GM12878 (cell line): ENCODE results near the gene DCAF5. TPM values are rescaled to one million over a fixed set of nuclear protein-coding genes. Genes with fewer than 3 reads are reported as not detected.
"Not testable (repeated sequence)": the region's sequence is repeated elsewhere in the genome, so short reads cannot be mapped to it uniquely, and the experiment has no call there.

ENCODE experiments used
- ATAC-seq: fragments of 200-7000 bp; cut with Tn5 transposase; 3 replicates; pipeline ENCODE4 v1.9.1; 2020; ENCODE audit warnings: mild to moderate bottlenecking, moderate library complexity
- BruUV-seq: library from RNA; stranded (reverse); fragments of 400-500 nt; replicated peaks from 2 replicates; lab custom pipeline; 2021; lab: Mats Ljungman, UMichigan
- CTCF ChIA-PET: fragments of 300-600 bp; sonication (Branson Sonifier 250); formaldehyde crosslinking; extraction: SDS; loops from one replicate; lab custom pipeline; 2021; ENCODE audit warnings: inconsistent platforms; lab: Yijun Ruan, JAX
- POLR2A ChIA-PET: fragments of 350-600 bp; formaldehyde crosslinking; extraction: SDS; loops from one replicate; lab custom pipeline; 2021; ENCODE audit warnings: inconsistent platforms; lab: Charles Lee
- RAD21 ChIA-PET: fragments of 300-600 bp; sonication (Branson Sonifier 250); formaldehyde crosslinking; loops from one replicate; lab custom pipeline; 2023; ENCODE audit warnings: antibody characterized with exemption; ENCODE audit not compliant: unreplicated experiment; lab: Charles Lee
- SMC1A ChIA-PET: fragments of 300-600 bp; sonication (Branson Sonifier 250); formaldehyde crosslinking; loops from one replicate; lab custom pipeline; 2023; ENCODE audit not compliant: unreplicated experiment, uncharacterized antibody; lab: Charles Lee
- DNase-seq: peaks from one replicate; pipeline ENCODE4 v3.0.0-alpha.2; 2011; ENCODE audit warnings: low read depth, low spot score
- FAIRE-seq: peaks from 3 replicates; lab custom pipeline; 2011; peaks lifted over from hg19 to GRCh38; lab: Jason Lieb, UNC
- H2AFZ ChIP-seq: 2 replicates; pipeline ENCODE4 v1.6.0; 2011; ENCODE audit warnings: low read depth, low read length, control low read depth; ENCODE audit not compliant: control insufficient read depth
- H3K27ac ChIP-seq: 2 replicates; pipeline ENCODE4 v1.5.1; 2011; ENCODE audit warnings: control low read depth; ENCODE audit not compliant: control insufficient read depth, insufficient read depth
- H3K27me3 ChIP-seq, 2 experiments: replicated peaks in 1 of 2; 2 replicates each; pipeline versions ENCODE4 v1.6.0 to v1.6.1; 2011; ENCODE audit warnings: low read length in 1 of 2; ENCODE audit not compliant: control insufficient read depth in 2 of 2, insufficient read depth in 2 of 2
- H3K36me3 ChIP-seq, 2 experiments: 2 replicates each; pipeline ENCODE4 v1.5.1; 2011; ENCODE audit warnings: low read length in 1 of 2; ENCODE audit not compliant: control insufficient read depth in 2 of 2, insufficient read depth in 2 of 2
- H3K4me1 ChIP-seq: 2 replicates; pipeline ENCODE4 v1.6.1; 2011; ENCODE audit warnings: mild to moderate bottlenecking, low read length, moderate library complexity, mixed read lengths; ENCODE audit not compliant: control insufficient read depth, insufficient read depth
- H3K4me2 ChIP-seq: 2 replicates; pipeline ENCODE4 v1.6.0; 2011; ENCODE audit warnings: control low read depth; ENCODE audit not compliant: control insufficient read depth, insufficient read depth
- H3K4me3 ChIP-seq: fragments of 200-600 bp; sonication (generic); 2 replicates; pipeline ENCODE4 v1.5.1; 2016
- H3K79me2 ChIP-seq: 2 replicates; pipeline ENCODE4 v1.6.0; 2011; ENCODE audit warnings: low read length; ENCODE audit not compliant: control insufficient read depth, insufficient read depth
- H3K9ac ChIP-seq: 2 replicates; pipeline ENCODE4 v1.8.0; 2011; ENCODE audit warnings: low read length, control low read depth, mixed read lengths; ENCODE audit not compliant: control insufficient read depth, insufficient read depth
- H3K9me3 ChIP-seq: replicated peaks from 3 replicates; pipeline ENCODE4 v1.5.1; 2011; ENCODE audit warnings: mild to moderate bottlenecking, low read length; ENCODE audit not compliant: control insufficient read depth, insufficient read depth
- H4K20me1 ChIP-seq: 2 replicates; pipeline ENCODE4 v1.6.0; 2011; ENCODE audit not compliant: control insufficient read depth, insufficient read depth
- IRF4 ChIP-seq: IDR thresholded peaks from 2 replicates; pipeline ENCODE4 v1.6.1; 2011; ENCODE audit warnings: low read depth, low read length
- TCF12 ChIP-seq: IDR thresholded peaks from 2 replicates; pipeline ENCODE4 v1.6.1; 2011; ENCODE audit warnings: low read depth, mild to moderate bottlenecking, low read length
- TCF3 ChIP-seq: IDR thresholded peaks from 2 replicates; pipeline ENCODE4 v1.6.1; 2012; ENCODE audit warnings: low read depth, mild to moderate bottlenecking, low read length, borderline replicate concordance; ENCODE audit not compliant: insufficient read depth
- ZNF217 ChIP-seq: fragments of 450-650 bp; IDR thresholded peaks from 2 replicates; pipeline ENCODE4 v1.6.1; 2017; ENCODE audit warnings: antibody characterized with exemption, mild to moderate bottlenecking
- WGBS: methylation state at CpG from one replicate; pipeline ENCODE4 v1.1.6; 2016; ENCODE audit warnings: low lambda C conversion rate; ENCODE audit not compliant: insufficient replicate concordance, insufficient coverage; ENCODE audit errors: missing lambda C conversion rate; 5-methylcytosine and 5-hydroxymethylcytosine counted together
- in situ Hi-C: fragments of 300-500 bp; cut with MboI; formaldehyde crosslinking; loops from 9 replicates; pipeline ENCODE4 v1.14.3; 2018; ENCODE audit warnings: mixed read lengths
- intact Hi-C: fragments of 100-400 bp; cut with micrococcal nuclease; formaldehyde crosslinking; loops from one replicate; pipeline ENCODE4 v1.14.2; 2022; ENCODE audit not compliant: unreplicated experiment
- polyA plus RNA-seq, 11 experiments: library from polyadenylated mRNA; depleted of rRNA in 4 of 11; unstranded in 6 of 11; stranded (reverse) in 5 of 11; fragments of >200 nt; fragmentation: Nextera tagmentation in 4 of 11; fragmentation: Illumina TruSeq in 1 of 11; extraction: Ambion mirVana in 4 of 11; extraction: Trizol in 1 of 11; gene quantifications; 1 replicate in 1 of 11; 2 replicates in 10 of 11; pipeline versions ENCODE4 v1.2.1 to v1.2.3, GENCODE V29; 2011 to 2016; ENCODE audit warnings: inconsistent platforms in 2 of 11, missing spikeins in 2 of 11, low read depth in 1 of 11
- total RNA-seq, 4 experiments: library from RNA; depleted of rRNA in 3 of 4; stranded (reverse); fragments of >200 nt in 3 of 4; fragmentation: Illumina TruSeq in 1 of 4; extraction: Trizol in 1 of 4; gene quantifications; 2 replicates each; pipeline versions ENCODE4 v1.2.1 to v1.2.3, GENCODE V29; 2013 to 2021
- TF ChIP-seq, protein P1 (sequence below): fragments of 450-650 bp; IDR thresholded peaks from 2 replicates; pipeline ENCODE4 v1.6.1; 2017; ENCODE audit warnings: antibody characterized with exemption, mild to moderate bottlenecking, moderate library complexity

DCAF5 gene
- total and polyA plus RNA-seq, 10 of the 15 experiments (the other 5 are each of a cell fraction or from before 2014, with no cell fraction given) = 6.8 to 38.1 (median 19.1) TPM

DNA sequence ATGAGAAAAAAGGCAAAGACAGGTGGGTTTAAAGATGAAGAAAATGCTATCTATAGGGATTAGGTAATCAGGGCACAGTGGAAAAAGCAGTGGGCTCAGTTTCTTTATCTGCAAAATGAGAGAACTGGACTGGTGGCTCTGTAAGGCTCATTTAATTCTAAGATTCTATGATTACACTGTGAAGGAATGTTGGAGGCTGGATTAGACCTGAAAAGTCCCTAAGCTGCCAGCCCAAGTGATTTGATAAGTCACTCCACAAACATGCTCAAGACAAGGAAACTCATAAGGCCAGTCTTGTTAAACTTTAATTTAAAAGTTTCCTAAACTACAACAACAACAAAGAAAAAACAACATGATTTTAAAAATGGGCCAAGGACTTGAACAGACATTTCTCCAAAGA lies 75.1 kb downstream of the DCAF5 start (continued):
- TF ChIP-seq, protein P1, sequence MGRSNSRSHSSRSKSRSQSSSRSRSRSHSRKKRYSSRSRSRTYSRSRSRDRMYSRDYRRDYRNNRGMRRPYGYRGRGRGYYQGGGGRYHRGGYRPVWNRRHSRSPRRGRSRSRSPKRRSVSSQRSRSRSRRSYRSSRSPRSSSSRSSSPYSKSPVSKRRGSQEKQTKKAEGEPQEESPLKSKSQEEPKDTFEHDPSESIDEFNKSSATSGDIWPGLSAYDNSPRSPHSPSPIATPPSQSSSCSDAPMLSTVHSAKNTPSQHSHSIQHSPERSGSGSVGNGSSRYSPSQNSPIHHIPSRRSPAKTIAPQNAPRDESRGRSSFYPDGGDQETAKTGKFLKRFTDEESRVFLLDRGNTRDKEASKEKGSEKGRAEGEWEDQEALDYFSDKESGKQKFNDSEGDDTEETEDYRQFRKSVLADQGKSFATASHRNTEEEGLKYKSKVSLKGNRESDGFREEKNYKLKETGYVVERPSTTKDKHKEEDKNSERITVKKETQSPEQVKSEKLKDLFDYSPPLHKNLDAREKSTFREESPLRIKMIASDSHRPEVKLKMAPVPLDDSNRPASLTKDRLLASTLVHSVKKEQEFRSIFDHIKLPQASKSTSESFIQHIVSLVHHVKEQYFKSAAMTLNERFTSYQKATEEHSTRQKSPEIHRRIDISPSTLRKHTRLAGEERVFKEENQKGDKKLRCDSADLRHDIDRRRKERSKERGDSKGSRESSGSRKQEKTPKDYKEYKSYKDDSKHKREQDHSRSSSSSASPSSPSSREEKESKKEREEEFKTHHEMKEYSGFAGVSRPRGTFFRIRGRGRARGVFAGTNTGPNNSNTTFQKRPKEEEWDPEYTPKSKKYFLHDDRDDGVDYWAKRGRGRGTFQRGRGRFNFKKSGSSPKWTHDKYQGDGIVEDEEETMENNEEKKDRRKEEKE = no peak

- H3K4me3 ChIP-seq, H4K20me1 ChIP-seq, intact Hi-C loops, RAD21 ChIA-PET, ATAC-seq, DNase-seq, CTCF ChIA-PET, FAIRE-seq, H3K79me2 ChIP-seq, H3K9me3 ChIP-seq, BruUV-seq, in situ Hi-C loops, H2AFZ ChIP-seq, H3K4me1 ChIP-seq, SMC1A ChIA-PET, H3K9ac ChIP-seq, H3K27ac ChIP-seq, H3K27me3 ChIP-seq, H3K4me2 ChIP-seq, POLR2A ChIA-PET: not testable (repeated sequence)
- WGBS = 96% methylated on average over 5 of the region's 5 CpGs
- peaks cover 0 to 18% of the 10 kb centered on the region in 2 experiments for H3K36me3 ChIP-seq
Observed at GRCh38 chr14:69077185-69077584, 75.7 kb downstream of the DCAF5 start.

GRCh38 chr14:69076341-69076740 lies 76.6 kb downstream of the DCAF5 start:
- 95% methylated on average over 3 of the region's 3 CpGs for WGBS
- TF ChIP-seq TCF12 (no peak), ZNF217 (no peak), TCF3 (no peak), IRF4 (no peak)
- no peak for ATAC-seq
- no peaks in the 10 kb centered on the region for H3K9me3 ChIP-seq
- no peak overlapping the region for H3K4me2 ChIP-seq
- ChIA-PET RAD21 (no interaction called here), CTCF (interaction anchor here (0.6 kb wide), 1 partner anchor 22 kb away, joined by 3 read pairs; no protein-coding TSS in a partner anchor), SMC1A (no interaction called here), POLR2A (no interaction called here)
- H3K27me3 ChIP-seq = no peaks in the 10 kb centered on the region
- BruUV-seq = no TSS peak
- peaks cover 8% of the 10 kb centered on the region for H3K4me1 ChIP-seq
- no peak for DNase-seq
- no peak overlapping the region for H3K4me3 ChIP-seq
- H3K9ac ChIP-seq = no peak overlapping the region
- H3K79me2 ChIP-seq = no peaks in the 10 kb centered on the region
- no peaks in the 10 kb centered on the region for H4K20me1 ChIP-seq
- peaks cover 0 to 20% of the 10 kb centered on the region in 2 experiments for H3K36me3 ChIP-seq
- no peak overlapping the region for H2AFZ ChIP-seq
- no peak overlapping the region for H3K27ac ChIP-seq
- in situ Hi-C loops = no loop called here
- intact Hi-C loops = no loop called here
- FAIRE-seq = no peak
